Adrenal gland (tissue), 5 donors: ENCODE measurements around the gene CCL4.

Experiments used
- CTCF ChIP-seq, 6 experiments: fragments of 450-650 bp in 4 of 6; fragments of 200-600 bp in 2 of 6; sonication (generic) in 1 of 6; IDR thresholded peaks; 1 replicate in 5 of 6; 2 replicates in 1 of 6; pipeline versions ENCODE4 v1.5.1 to v1.8.0; 2016 to 2021; ENCODE audit warnings: antibody characterized with exemption in 6 of 6, mild to moderate bottlenecking in 2 of 6, moderate library complexity in 1 of 6
- POLR2A ChIP-seq, 2 donors: fragments of 450-650 bp; IDR thresholded peaks; one replicate each; pipeline ENCODE4 v1.6.1; 2017; ENCODE audit warnings: antibody characterized with exemption in 2 of 2, mild to moderate bottlenecking in 2 of 2, moderate library complexity in 1 of 2
- donor health status: DM: no; HTN: no; CAD: no.

- TF ChIP-seq POLR2A (IDR thresholded peaks at IDR 0.05) (no peak), CTCF (IDR thresholded peaks at IDR 0.05) (no peak)
These were observed 48.4 kb downstream of the CCL4 start for GRCh38 chr17:36151891-36152638.
